Neural progenitor cell (in vitro differentiated cells): ENCODE measurements around the gene TPP1.

Experiments
- CTCF ChIP-seq: fragments of 200-600 bp; sonication (generic); IDR thresholded peaks from 2 replicates; pipeline ENCODE4 v1.5.1; 2017; ENCODE audit warnings: antibody characterized with exemption, mild to moderate bottlenecking
- EZH2 ChIP-seq: fragments of 200-600 bp; sonication (generic); IDR thresholded peaks from 2 replicates; pipeline ENCODE4 v1.6.1; 2017; ENCODE audit warnings: antibody characterized with exemption, mild to moderate bottlenecking, moderate library complexity
- EZH2phosphoT487 ChIP-seq: fragments of 200-600 bp; sonication (generic); IDR thresholded peaks from 2 replicates; pipeline ENCODE4 v1.6.1; 2017; ENCODE audit warnings: antibody characterized with exemption

- no peak for TF ChIP-seq EZH2phosphoT487
- no peak for TF ChIP-seq CTCF
- no peak for TF ChIP-seq EZH2
Observed at GRCh38 chr11:6604790-6605189, 14.4 kb downstream of the TPP1 start.
